Measurements from ENCODE around the gene ACE.
"Not testable (repeated sequence)": the region's sequence is repeated elsewhere in the genome, so short reads cannot be mapped to it uniquely, and the experiment has no call there.

The ACE gene

GRCh38 chr17:63444457-63444856 is 32.4 kb upstream of the ACE start:
- no peak for DNase-seq (ENCODE audit: low read depth)

GRCh38 chr17:63445065-63445464 is 31.8 kb upstream of the ACE start:
- no peak for DNase-seq (ENCODE audit: low read depth)

- no peak for DNase-seq (ENCODE audit: low read depth)
These were observed 31.3 kb upstream of the ACE start for GRCh38 chr17:63445571-63445953.

GRCh38 chr17:63445954-63446752 is 30.7 kb upstream of the ACE start, which contains the start of gene CYB561:
Gene CYB561, minus strand, starts transcription at chr17:63446306. Its CDS starts 8,759 bp downstream, at chr17:63437547.
- DNase-seq (ENCODE audit: low read depth), result peak; percentile 40

- no peak for DNase-seq (ENCODE audit: low read depth)
These were observed 29.9 kb upstream of the ACE start for GRCh38 chr17:63446753-63447470.

- DNase-seq (ENCODE audit: low read depth), result no peak
These were observed 29.3 kb upstream of the ACE start for GRCh38 chr17:63447471-63448009.

GRCh38 chr17:63448655-63449054 is 28.2 kb upstream of the ACE start:
- DNase-seq (ENCODE audit: low read depth), result no peak

GRCh38 chr17:63450551-63450950 is 26.3 kb upstream of the ACE start:
- DNase-seq (ENCODE audit: low read depth), result no peak

- DNase-seq (ENCODE audit: low read depth), result no peak
These were observed 25.7 kb upstream of the ACE start for GRCh38 chr17:63451150-63451549.

GRCh38 chr17:63452046-63452961 is 24.6 kb upstream of the ACE start:
- no peak for DNase-seq (ENCODE audit: low read depth)

- no peak for DNase-seq (ENCODE audit: low read depth)
These were observed 23.8 kb upstream of the ACE start for GRCh38 chr17:63452962-63453551.

- not testable (repeated sequence) for DNase-seq (ENCODE audit: low read depth)
These were observed 22.5 kb upstream of the ACE start for GRCh38 chr17:63454357-63454756.

GRCh38 chr17:63454915-63455314 is 21.9 kb upstream of the ACE start:
- DNase-seq (ENCODE audit: low read depth), result no peak

- no peak for DNase-seq (ENCODE audit: low read depth)
These were observed 21.4 kb upstream of the ACE start for GRCh38 chr17:63455417-63455816.

GRCh38 chr17:63458478-63458877 is 18.4 kb upstream of the ACE start:
- DNase-seq (ENCODE audit: low read depth), result no peak

- DNase-seq (ENCODE audit: low read depth), result no peak
These were observed 16.8 kb upstream of the ACE start for GRCh38 chr17:63460018-63460417.

- DNase-seq (ENCODE audit: low read depth), result no peak
These were observed 13.1 kb upstream of the ACE start for GRCh38 chr17:63463771-63464170.

GRCh38 chr17:63464691-63465236 is 12.1 kb upstream of the ACE start:
- DNase-seq (ENCODE audit: low read depth), result no peak

- not testable (repeated sequence) for DNase-seq (ENCODE audit: low read depth)
These were observed 8.8 kb upstream of the ACE start for GRCh38 chr17:63468099-63468498.

GRCh38 chr17:63474174-63474573 is 2.7 kb upstream of the ACE start:
- DNase-seq (ENCODE audit: low read depth), result no peak
